ENCODE data around the gene SPTLC2.

The SPTLC2 gene

DNA sequence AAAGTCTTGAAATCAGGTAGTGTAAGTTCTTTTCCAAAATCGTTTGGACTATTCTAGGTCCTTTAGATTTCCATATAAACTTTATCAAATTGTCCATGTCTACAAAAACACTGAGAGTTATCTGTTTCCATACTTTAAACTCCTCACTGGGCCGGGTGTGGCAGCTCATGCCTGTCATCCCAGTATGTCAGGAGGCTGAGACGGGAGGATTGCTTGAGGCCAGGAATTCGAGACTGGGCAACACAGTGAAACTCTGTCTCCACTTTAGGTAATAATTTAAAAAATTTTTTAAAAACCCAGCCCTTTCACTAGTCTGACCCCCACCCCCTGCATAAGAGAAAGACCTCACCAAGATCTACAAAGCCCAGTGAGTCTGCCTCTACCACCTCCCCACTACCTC lies 111.4 kb downstream of the SPTLC2 start:
- H3K4me3 ChIP-seq (ENCODE audit: control insufficient read depth, low read depth, low read length), result no peak overlapping the region
- TF ChIP-seq, protein P1, sequence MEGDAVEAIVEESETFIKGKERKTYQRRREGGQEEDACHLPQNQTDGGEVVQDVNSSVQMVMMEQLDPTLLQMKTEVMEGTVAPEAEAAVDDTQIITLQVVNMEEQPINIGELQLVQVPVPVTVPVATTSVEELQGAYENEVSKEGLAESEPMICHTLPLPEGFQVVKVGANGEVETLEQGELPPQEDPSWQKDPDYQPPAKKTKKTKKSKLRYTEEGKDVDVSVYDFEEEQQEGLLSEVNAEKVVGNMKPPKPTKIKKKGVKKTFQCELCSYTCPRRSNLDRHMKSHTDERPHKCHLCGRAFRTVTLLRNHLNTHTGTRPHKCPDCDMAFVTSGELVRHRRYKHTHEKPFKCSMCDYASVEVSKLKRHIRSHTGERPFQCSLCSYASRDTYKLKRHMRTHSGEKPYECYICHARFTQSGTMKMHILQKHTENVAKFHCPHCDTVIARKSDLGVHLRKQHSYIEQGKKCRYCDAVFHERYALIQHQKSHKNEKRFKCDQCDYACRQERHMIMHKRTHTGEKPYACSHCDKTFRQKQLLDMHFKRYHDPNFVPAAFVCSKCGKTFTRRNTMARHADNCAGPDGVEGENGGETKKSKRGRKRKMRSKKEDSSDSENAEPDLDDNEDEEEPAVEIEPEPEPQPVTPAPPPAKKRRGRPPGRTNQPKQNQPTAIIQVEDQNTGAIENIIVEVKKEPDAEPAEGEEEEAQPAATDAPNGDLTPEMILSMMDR (IDR thresholded peaks at IDR 0.05; ENCODE audit: control insufficient read depth, insufficient read depth, low read depth, low read length, missing control alignments), result no peak
- DNase-seq (ENCODE audit: low read depth), result no peak

DNA sequence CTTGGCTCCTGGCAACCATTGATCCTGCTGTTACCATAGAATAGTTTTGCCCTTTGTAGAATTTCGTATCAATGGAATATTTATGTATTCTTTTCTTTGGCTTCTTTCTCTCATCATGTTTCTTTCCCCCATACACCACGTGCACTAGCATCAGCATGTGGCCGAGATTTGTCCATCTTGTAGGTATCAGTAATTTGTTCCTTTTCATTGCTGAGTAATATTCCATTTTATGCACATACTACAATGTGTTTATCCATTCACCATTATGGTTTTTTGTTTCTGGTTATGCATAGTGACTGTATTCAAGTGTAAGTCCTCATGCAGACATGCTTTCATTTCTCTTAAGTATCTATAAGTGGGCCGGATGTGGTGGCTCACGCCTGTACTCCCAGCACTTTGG lies 113.3 kb downstream of the SPTLC2 start:
- no peak overlapping the region for H3K4me3 ChIP-seq (ENCODE audit: control insufficient read depth, low read depth, low read length)
- TF ChIP-seq, protein P1 (IDR thresholded peaks at IDR 0.05; ENCODE audit: control insufficient read depth, insufficient read depth, low read depth, low read length, missing control alignments), result no peak
- DNase-seq (ENCODE audit: low read depth), result no peak

DNA sequence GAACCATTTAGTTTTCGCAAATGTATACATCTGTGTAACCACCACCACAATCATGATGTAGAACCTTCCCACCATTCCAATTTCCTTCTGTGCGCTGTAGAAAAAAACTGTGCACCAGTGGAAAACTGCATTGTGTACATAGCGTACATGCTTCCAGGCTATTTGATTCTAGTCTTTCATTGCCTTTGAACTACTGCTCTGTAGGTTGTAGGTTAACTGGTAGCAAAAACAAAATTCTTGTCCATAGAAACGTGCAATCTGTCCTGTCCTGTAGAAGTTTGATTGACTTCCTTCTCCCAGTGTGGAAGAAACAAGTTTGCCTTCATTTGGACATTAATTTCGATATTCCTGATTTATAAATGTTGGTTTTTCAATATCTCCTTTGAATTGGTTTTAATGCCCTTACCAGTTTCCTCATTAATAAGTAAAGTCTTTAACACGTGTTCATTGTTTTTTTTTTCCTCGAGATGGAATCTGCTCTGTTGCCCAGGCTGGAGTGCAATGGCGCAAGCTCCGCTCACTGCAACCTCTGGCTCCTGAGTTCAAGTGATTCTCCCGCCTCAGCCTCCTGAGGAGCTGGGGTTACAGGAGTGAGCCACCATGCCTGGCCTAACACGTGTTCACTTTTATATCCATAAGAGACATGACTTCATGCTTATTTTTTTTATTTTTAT lies 114.2 kb downstream of the SPTLC2 start:
- TF ChIP-seq, protein P1 (IDR thresholded peaks at IDR 0.05; ENCODE audit: control insufficient read depth, insufficient read depth, low read depth, low read length, missing control alignments), result no peak
- H3K4me3 ChIP-seq (ENCODE audit: control insufficient read depth, low read depth, low read length), result no peak overlapping the region
- DNase-seq (ENCODE audit: low read depth), result no peak

DNA sequence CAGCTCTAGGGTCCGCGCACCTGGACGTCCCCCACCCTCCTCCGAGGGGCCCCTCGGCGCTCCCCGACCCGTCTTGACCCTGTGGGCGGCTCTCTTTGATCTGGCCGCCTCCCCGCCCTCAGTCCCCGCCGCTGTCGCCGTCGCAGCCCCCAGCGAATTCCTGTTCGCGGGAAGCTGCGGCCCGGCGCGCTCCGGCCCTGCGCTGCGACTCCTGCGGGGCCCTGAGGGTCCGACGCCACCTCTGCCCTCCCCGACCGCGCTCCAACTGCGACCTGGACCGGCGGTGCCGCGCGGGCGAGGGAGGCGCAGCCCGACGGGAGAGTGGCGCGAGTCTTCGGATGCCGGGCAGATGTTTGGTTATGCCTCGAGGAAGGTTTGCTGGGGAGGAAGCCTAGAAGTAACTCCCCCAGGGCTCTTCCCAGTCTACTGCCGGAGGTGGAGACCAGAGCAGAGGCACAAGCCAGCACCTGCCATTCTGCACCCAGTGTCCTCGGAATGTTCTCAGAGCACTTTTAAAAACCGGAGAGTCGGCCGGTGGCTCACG lies 117.4 kb downstream of the SPTLC2 start:
- no peak for DNase-seq (ENCODE audit: low read depth)
- peak overlapping the region; percentile 31 for H3K4me3 ChIP-seq (ENCODE audit: control insufficient read depth, low read depth, low read length)

DNA sequence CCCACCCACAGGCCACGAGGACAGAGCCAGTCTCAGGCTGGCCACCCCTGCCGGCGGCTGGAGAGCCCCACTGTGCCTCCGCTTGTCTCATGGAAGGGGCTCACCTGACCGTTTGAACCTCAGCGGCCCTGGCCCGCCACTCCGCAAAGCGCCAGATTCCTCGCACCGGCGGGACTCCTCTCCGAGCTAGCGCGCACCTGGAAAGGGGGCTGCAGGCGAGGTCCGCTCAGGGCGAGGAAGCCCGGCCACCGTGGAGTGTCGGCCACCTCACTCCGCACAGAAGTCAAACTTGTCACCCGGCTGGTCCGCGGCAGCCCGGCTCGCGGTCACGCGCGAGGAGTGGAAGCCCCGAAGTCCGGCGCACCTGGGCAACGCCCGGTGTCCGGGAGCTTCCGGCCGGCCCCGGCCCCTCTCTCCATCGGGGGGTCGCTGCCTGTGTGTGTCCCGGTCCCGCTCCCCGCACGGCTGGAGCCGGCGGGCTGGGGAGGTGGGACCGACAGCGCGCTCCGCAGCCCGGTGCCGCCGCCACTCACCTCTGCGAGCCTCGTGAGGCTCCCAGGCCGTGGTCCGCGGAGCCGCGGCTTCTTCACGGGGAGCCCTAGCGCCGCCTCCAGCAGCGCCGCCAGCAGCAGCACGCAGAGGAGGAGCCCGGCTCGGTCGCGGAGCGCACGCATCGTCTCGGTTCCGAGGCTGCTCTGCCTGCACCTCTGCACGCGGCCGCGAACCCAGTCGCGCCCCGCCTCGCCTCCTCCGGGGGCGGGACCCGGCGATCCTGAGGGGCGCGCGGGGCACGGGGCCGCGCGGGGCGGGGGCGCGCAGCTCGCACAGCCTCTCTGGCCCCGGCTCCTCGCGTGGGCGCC lies 118.1 kb downstream of the SPTLC2 start, which contains the start of gene ISM2:
ISM2 (minus strand) TSS at position 697 of the 860 bp plus-strand sequence; CDS start at position 674, 23 bp downstream.
- peak within 1 kb of the TSS; percentile 31 for H3K4me3 ChIP-seq (ENCODE audit: control insufficient read depth, low read depth, low read length)
- TF ChIP-seq, protein P1 (IDR thresholded peaks at IDR 0.05; ENCODE audit: control insufficient read depth, insufficient read depth, low read depth, low read length, missing control alignments), result no peak
- DNase-seq (ENCODE audit: low read depth), result no peak

More for the DNA sequence above, 117.4 kb downstream of the SPTLC2 start:
- TF ChIP-seq, protein P1 (IDR thresholded peaks at IDR 0.05; ENCODE audit: control insufficient read depth, insufficient read depth, low read depth, low read length, missing control alignments), result no peak

DNA sequence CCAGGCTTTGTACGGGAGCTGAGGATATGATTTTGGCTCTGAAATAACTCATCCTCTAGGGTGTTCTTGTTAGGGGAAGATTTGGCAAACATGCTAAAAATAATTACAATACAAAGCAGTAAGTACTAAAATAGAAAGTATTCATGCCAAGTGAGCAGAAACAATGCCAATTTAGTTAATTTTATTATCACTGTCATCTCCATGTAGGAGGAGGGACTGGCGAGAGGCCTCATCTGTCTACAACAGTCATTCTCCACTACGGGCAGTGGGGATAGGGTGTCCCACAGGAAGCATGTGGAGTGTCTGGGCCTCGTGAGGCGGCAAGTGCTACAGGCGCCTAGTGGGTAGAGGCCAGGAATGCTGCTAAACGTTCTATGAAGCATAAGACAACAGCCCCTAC lies 121.1 kb downstream of the SPTLC2 start:
- TF ChIP-seq, protein P1 (IDR thresholded peaks at IDR 0.05; ENCODE audit: control insufficient read depth, insufficient read depth, low read depth, low read length, missing control alignments), result no peak
- no peak overlapping the region for H3K4me3 ChIP-seq (ENCODE audit: control insufficient read depth, low read depth, low read length)
- no peak for DNase-seq (ENCODE audit: low read depth)

Measured in AG09309 (cell line).